Mammary epithelial cell (primary cell): Measurements from ENCODE around the gene DNAH7.

ENCODE experiments used
- CTCF ChIP-seq, 2 donors: IDR thresholded peaks in 1 of 2; conservative IDR thresholded peaks in 1 of 2; 2 replicates each; pipeline ENCODE4 v1.5.1; 2011 to 2012; ENCODE audit warnings: inconsistent platforms in 2 of 2, low read length in 2 of 2, mild to moderate bottlenecking in 2 of 2, control low read depth in 1 of 2, low read depth in 1 of 2; ENCODE audit not compliant: insufficient read depth in 1 of 2; ENCODE audit errors: extremely low read depth in 1 of 2
- EZH2 ChIP-seq: IDR thresholded peaks from 2 replicates; pipeline ENCODE4 v1.6.1; 2012; ENCODE audit warnings: low read length, inconsistent platforms, borderline replicate concordance

DNA sequence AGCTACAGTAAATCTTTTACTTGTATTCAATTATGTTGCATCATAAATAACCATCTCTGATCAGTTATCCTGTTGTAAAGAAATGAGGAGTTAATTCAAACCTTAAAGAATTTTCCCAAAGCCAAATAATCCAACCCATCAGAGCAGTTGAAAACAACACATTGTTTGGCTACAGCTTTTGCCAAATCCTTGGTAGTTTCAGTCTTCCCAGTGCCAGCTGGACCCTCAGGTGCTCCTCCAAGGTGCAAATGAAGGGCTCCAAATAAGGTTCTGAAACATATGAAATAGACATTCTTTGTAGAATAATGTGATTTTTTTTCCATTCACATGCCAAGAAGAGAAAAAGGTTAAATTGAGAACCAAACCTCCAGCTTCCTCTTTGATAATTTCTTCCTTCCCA is 158.7 kb downstream of the DNAH7 start:
- TF ChIP-seq CTCF (conservative IDR thresholded peaks at IDR 0.05 in 1 of 2, IDR thresholded peaks at IDR 0.05 in 1 of 2; ENCODE audit: extremely low read depth in 1 of 2, insufficient read depth in 1 of 2, low read depth in 1 of 2, low read length in 2 of 2) (no peak), EZH2 (no peak)
